GM12872 (cell line): ENCODE data around the gene STON1.

Source experiments
- CTCF ChIP-seq: IDR thresholded peaks from 3 replicates; pipeline ENCODE4 v1.5.1; 2011; ENCODE audit warnings: low read depth, mild to moderate bottlenecking, low read length, moderate library complexity; ENCODE audit not compliant: insufficient read depth

STON1 gene

GRCh38 chr2:48578313-48578712 is 48.4 kb downstream of the STON1 start:
- no peak for TF ChIP-seq CTCF

GRCh38 chr2:48583961-48584360 is 54.0 kb downstream of the STON1 start:
- no peak for TF ChIP-seq CTCF

DNA sequence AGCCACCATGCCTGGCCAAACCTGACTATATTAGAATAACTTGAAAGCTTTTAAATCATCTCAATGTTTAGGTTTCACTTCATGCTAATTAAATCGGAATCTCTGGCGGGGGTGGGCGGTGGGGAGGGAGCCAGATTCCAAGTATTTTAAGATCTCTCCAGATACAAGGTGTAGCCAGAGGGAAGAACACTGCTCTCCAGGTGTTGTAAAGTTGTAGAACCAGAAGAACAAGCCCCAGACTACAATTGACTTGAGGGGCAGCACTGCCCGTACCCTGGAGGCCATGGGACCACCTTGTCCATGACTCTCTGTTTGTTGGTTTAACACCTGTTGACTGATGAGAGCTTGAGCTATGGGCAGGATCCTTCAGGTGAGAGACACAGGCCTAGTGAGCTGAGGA is 54.6 kb downstream of the STON1 start:
- TF ChIP-seq CTCF = no peak

- TF ChIP-seq CTCF = no peak
Measured at GRCh38 chr2:48586433-48586832, 56.5 kb downstream of the STON1 start.

GRCh38 chr2:48587560-48587959 is 57.6 kb downstream of the STON1 start:
- no peak for TF ChIP-seq CTCF

GRCh38 chr2:48587961-48588360 is 58.0 kb downstream of the STON1 start:
- TF ChIP-seq CTCF = no peak

GRCh38 chr2:48588745-48589144 is 58.8 kb downstream of the STON1 start:
- no peak for TF ChIP-seq CTCF
